ENCODE results near the gene IGFBP7.

IGFBP7 gene

GRCh38 chr4:57156242-57156990, 46.2 kb upstream of the IGFBP7 start:
- Histone ChIP-seq H3K4me3 (ENCODE audit: low read length) (no peak overlapping the region), H4K8ac (ENCODE audit: low read depth, low read length) (no peak overlapping the region), H3K56ac (ENCODE audit: low read length) (no peak overlapping the region), H3K79me2 (ENCODE audit: control insufficient read depth, insufficient read depth, low read length) (no peaks in the 10 kb centered on the region), H3K4me2 (ENCODE audit: low read length) (no peak overlapping the region), H2BK5ac (ENCODE audit: low read length) (no peak overlapping the region), H3K79me1 (ENCODE audit: low read length) (no peaks in the 10 kb centered on the region), H2BK120ac (ENCODE audit: low read depth, low read length) (no peak overlapping the region), H3K27ac (ENCODE audit: low read depth, low read length) (no peak overlapping the region), H2AK5ac (ENCODE audit: low read length) (no peak overlapping the region), H3K36me3 (ENCODE audit: control insufficient read depth, insufficient read depth, low read length) (no peaks in the 10 kb centered on the region), H2BK15ac (replicated peaks; ENCODE audit: low read depth) (no peak overlapping the region), H3K23ac (ENCODE audit: low read length) (no peak overlapping the region), H3K9ac (ENCODE audit: low read length) (no peak overlapping the region), H3K4ac (ENCODE audit: low read depth, low read length) (no peak overlapping the region), H3K4me1 (ENCODE audit: control insufficient read depth, low read depth, low read length) (peaks cover 3% of the 10 kb centered on the region), H3K27me3 (ENCODE audit: insufficient read depth, low read length, poor library complexity) (no peaks in the 10 kb centered on the region), H4K5ac (ENCODE audit: low read length) (no peak overlapping the region), H3K18ac (ENCODE audit: low read length) (no peak overlapping the region)
- no CpG with 5 or more reads among the region's 7 CpGs for WGBS (ENCODE audit: extremely low coverage, insufficient coverage, low lambda C conversion rate)
- DNase-seq = peak; percentile 35

- H3K27ac ChIP-seq (ENCODE audit: low read depth, low read length) = no peak overlapping the region
- H2AK5ac ChIP-seq (ENCODE audit: low read length) = no peak overlapping the region
Measured at GRCh38 chr4:57154926-57155325, 44.7 kb upstream of the IGFBP7 start.

GRCh38 chr4:57154191-57154590, 44.0 kb upstream of the IGFBP7 start:
- no CpG with 5 or more reads among the region's 4 CpGs for WGBS (ENCODE audit: extremely low coverage, insufficient coverage, low lambda C conversion rate)
- Histone ChIP-seq H3K23ac (ENCODE audit: low read length) (no peak overlapping the region), H3K27ac (ENCODE audit: low read depth, low read length) (no peak overlapping the region)

More at GRCh38 chr4:57154926-57155325, 44.7 kb upstream of the IGFBP7 start:
- peak overlapping the region; percentile 11 for H3K56ac ChIP-seq (ENCODE audit: low read length)
- H3K79me2 ChIP-seq (ENCODE audit: control insufficient read depth, insufficient read depth, low read length) = no peaks in the 10 kb centered on the region
- no peak overlapping the region for H4K8ac ChIP-seq (ENCODE audit: low read depth, low read length)
- no peaks in the 10 kb centered on the region for H3K79me1 ChIP-seq (ENCODE audit: low read length)
- no peak overlapping the region for H3K4ac ChIP-seq (ENCODE audit: low read depth, low read length)
- no peak overlapping the region for H2BK5ac ChIP-seq (ENCODE audit: low read length)
- no peaks in the 10 kb centered on the region for H3K36me3 ChIP-seq (ENCODE audit: control insufficient read depth, insufficient read depth, low read length)
- H3K18ac ChIP-seq (ENCODE audit: low read length) = no peak overlapping the region
- no peak overlapping the region for H3K23ac ChIP-seq (ENCODE audit: low read length)
- no CpG with 5 or more reads among the region's 3 CpGs for WGBS (ENCODE audit: extremely low coverage, insufficient coverage, low lambda C conversion rate)
- H3K4me3 ChIP-seq (ENCODE audit: low read length) = no peak overlapping the region
- no peak overlapping the region for H2BK15ac ChIP-seq (replicated peaks; ENCODE audit: low read depth)
- no peak overlapping the region for H2BK120ac ChIP-seq (ENCODE audit: low read depth, low read length)
- H4K5ac ChIP-seq (ENCODE audit: low read length) = no peak overlapping the region
- no peak overlapping the region for H3K4me2 ChIP-seq (ENCODE audit: low read length)
- H3K4me1 ChIP-seq (ENCODE audit: control insufficient read depth, low read depth, low read length) = peaks cover 3% of the 10 kb centered on the region
- DNase-seq = peak; percentile 49
- no peaks in the 10 kb centered on the region for H3K27me3 ChIP-seq (ENCODE audit: insufficient read depth, low read length, poor library complexity)
- H3K9ac ChIP-seq (ENCODE audit: low read length) = no peak overlapping the region

GRCh38 chr4:57153207-57153606, 43.0 kb upstream of the IGFBP7 start:
- no peaks in the 10 kb centered on the region for H3K79me2 ChIP-seq (ENCODE audit: control insufficient read depth, insufficient read depth, low read length)

More at GRCh38 chr4:57154191-57154590, 44.0 kb upstream of the IGFBP7 start:
- Histone ChIP-seq H2BK120ac (ENCODE audit: low read depth, low read length) (no peak overlapping the region), H3K79me2 (ENCODE audit: control insufficient read depth, insufficient read depth, low read length) (no peaks in the 10 kb centered on the region), H3K4me1 (ENCODE audit: control insufficient read depth, low read depth, low read length) (peaks cover 3% of the 10 kb centered on the region), H3K4ac (ENCODE audit: low read depth, low read length) (no peak overlapping the region), H3K18ac (ENCODE audit: low read length) (no peak overlapping the region), H2BK5ac (ENCODE audit: low read length) (peak overlapping the region; percentile 35), H2AK5ac (ENCODE audit: low read length) (no peak overlapping the region), H3K27me3 (ENCODE audit: insufficient read depth, low read length, poor library complexity) (no peaks in the 10 kb centered on the region), H3K9ac (ENCODE audit: low read length) (no peak overlapping the region), H3K36me3 (ENCODE audit: control insufficient read depth, insufficient read depth, low read length) (no peaks in the 10 kb centered on the region), H3K4me3 (ENCODE audit: low read length) (no peak overlapping the region), H3K56ac (ENCODE audit: low read length) (peak overlapping the region; percentile 52), H2BK15ac (replicated peaks; ENCODE audit: low read depth) (no peak overlapping the region), H4K8ac (ENCODE audit: low read depth, low read length) (no peak overlapping the region), H3K4me2 (ENCODE audit: low read length) (no peak overlapping the region), H4K5ac (ENCODE audit: low read length) (no peak overlapping the region), H3K79me1 (ENCODE audit: low read length) (no peaks in the 10 kb centered on the region)
- DNase-seq = peak; percentile 56

DNA sequence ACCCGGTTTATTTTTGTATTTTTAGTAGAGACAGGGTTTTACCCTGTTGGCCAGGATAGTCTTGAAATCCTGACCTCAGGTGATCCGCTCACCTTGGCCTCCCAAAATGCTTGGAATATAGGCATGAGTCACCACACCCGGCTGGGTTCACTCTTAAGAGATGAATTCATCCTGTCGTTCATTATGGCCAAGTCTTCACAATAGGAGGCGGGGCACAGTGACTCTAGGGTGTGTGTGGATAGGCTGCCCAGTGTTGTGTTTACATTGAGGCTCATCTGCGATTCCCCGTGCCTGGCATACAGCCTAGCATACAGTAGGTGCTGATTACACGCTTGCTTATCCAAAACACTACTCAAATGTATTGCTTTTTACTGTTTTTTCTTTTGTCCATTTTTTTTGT, 41.3 kb upstream of the IGFBP7 start:
- DNase-seq = peak; percentile 53
- Histone ChIP-seq H4K5ac (ENCODE audit: low read length) (no peak overlapping the region), H3K23ac (ENCODE audit: low read length) (no peak overlapping the region), H2AK5ac (ENCODE audit: low read length) (no peak overlapping the region), H3K4me1 (ENCODE audit: control insufficient read depth, low read depth, low read length) (peaks cover 3% of the 10 kb centered on the region), H3K9ac (ENCODE audit: low read length) (no peak overlapping the region), H3K27ac (ENCODE audit: low read depth, low read length) (no peak overlapping the region), H3K4me2 (ENCODE audit: low read length) (no peak overlapping the region), H2BK15ac (replicated peaks; ENCODE audit: low read depth) (no peak overlapping the region), H3K56ac (ENCODE audit: low read length) (no peak overlapping the region), H3K4ac (ENCODE audit: low read depth, low read length) (no peak overlapping the region), H3K4me3 (ENCODE audit: low read length) (no peak overlapping the region), H3K18ac (ENCODE audit: low read length) (no peak overlapping the region), H4K8ac (ENCODE audit: low read depth, low read length) (no peak overlapping the region), H2BK5ac (ENCODE audit: low read length) (no peak overlapping the region), H3K79me1 (ENCODE audit: low read length) (no peaks in the 10 kb centered on the region), H2BK120ac (ENCODE audit: low read depth, low read length) (no peak overlapping the region), H3K36me3 (ENCODE audit: control insufficient read depth, insufficient read depth, low read length) (no peaks in the 10 kb centered on the region), H3K79me2 (ENCODE audit: control insufficient read depth, insufficient read depth, low read length) (no peaks in the 10 kb centered on the region), H3K27me3 (ENCODE audit: insufficient read depth, low read length, poor library complexity) (no peaks in the 10 kb centered on the region)
- WGBS (ENCODE audit: extremely low coverage, insufficient coverage, low lambda C conversion rate) = no CpG with 5 or more reads among the region's 8 CpGs

More at GRCh38 chr4:57153207-57153606, 43.0 kb upstream of the IGFBP7 start:
- no peak overlapping the region for H3K56ac ChIP-seq (ENCODE audit: low read length)
- peaks cover 3% of the 10 kb centered on the region for H3K4me1 ChIP-seq (ENCODE audit: control insufficient read depth, low read depth, low read length)
- WGBS (ENCODE audit: extremely low coverage, insufficient coverage, low lambda C conversion rate) = no CpG with 5 or more reads among the region's 3 CpGs
- H3K4me3 ChIP-seq (ENCODE audit: low read length) = no peak overlapping the region
- no peak overlapping the region for H3K23ac ChIP-seq (ENCODE audit: low read length)
- no peaks in the 10 kb centered on the region for H3K36me3 ChIP-seq (ENCODE audit: control insufficient read depth, insufficient read depth, low read length)
- no peak overlapping the region for H3K4me2 ChIP-seq (ENCODE audit: low read length)
- no peak overlapping the region for H2BK15ac ChIP-seq (replicated peaks; ENCODE audit: low read depth)
- no peak for DNase-seq
- H3K9ac ChIP-seq (ENCODE audit: low read length) = no peak overlapping the region
- no peak overlapping the region for H4K5ac ChIP-seq (ENCODE audit: low read length)
- H3K27me3 ChIP-seq (ENCODE audit: insufficient read depth, low read length, poor library complexity) = no peaks in the 10 kb centered on the region
- H2AK5ac ChIP-seq (ENCODE audit: low read length) = no peak overlapping the region
- H4K8ac ChIP-seq (ENCODE audit: low read depth, low read length) = no peak overlapping the region
- H3K27ac ChIP-seq (ENCODE audit: low read depth, low read length) = no peak overlapping the region
- no peak overlapping the region for H3K18ac ChIP-seq (ENCODE audit: low read length)
- H3K4ac ChIP-seq (ENCODE audit: low read depth, low read length) = no peak overlapping the region
- H3K79me1 ChIP-seq (ENCODE audit: low read length) = no peaks in the 10 kb centered on the region
- no peak overlapping the region for H2BK120ac ChIP-seq (ENCODE audit: low read depth, low read length)
- H2BK5ac ChIP-seq (ENCODE audit: low read length) = no peak overlapping the region

DNA sequence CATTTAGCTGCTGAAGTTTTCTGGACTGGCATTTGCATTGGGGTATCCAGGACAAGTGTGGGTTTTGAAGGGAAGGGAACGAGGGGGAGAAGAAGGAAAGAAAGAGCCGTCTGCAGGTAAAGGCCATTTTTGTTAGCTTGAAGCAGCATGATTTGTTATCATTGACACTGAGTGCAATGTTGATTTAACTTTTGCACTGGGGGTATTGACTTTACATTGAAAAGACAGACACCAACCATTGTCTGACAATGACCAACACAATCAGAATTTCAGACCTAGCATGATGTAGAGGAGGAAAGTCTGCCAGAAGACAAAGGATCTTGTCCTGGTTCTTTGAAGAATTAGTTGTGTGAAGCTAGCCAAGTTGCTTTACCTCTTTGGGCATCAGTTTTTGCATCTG, 39.6 kb upstream of the IGFBP7 start:
- WGBS (ENCODE audit: extremely low coverage, insufficient coverage, low lambda C conversion rate) = no CpG with 5 or more reads among the region's 2 CpGs
- no peaks in the 10 kb centered on the region for H3K79me2 ChIP-seq (ENCODE audit: control insufficient read depth, insufficient read depth, low read length)
- H3K4me3 ChIP-seq (ENCODE audit: low read length) = no peak overlapping the region
- H3K23ac ChIP-seq (ENCODE audit: low read length) = no peak overlapping the region
- no peak overlapping the region for H2BK5ac ChIP-seq (ENCODE audit: low read length)
- H4K5ac ChIP-seq (ENCODE audit: low read length) = no peak overlapping the region
- peaks cover 3% of the 10 kb centered on the region for H3K4me1 ChIP-seq (ENCODE audit: control insufficient read depth, low read depth, low read length)
- H4K8ac ChIP-seq (ENCODE audit: low read depth, low read length) = no peak overlapping the region
- H3K4me2 ChIP-seq (ENCODE audit: low read length) = no peak overlapping the region
- DNase-seq = no peak
- H2AK5ac ChIP-seq (ENCODE audit: low read length) = no peak overlapping the region
- no peak overlapping the region for H3K27ac ChIP-seq (ENCODE audit: low read depth, low read length)
- no peaks in the 10 kb centered on the region for H3K79me1 ChIP-seq (ENCODE audit: low read length)
- no peak overlapping the region for H3K18ac ChIP-seq (ENCODE audit: low read length)
- no peaks in the 10 kb centered on the region for H3K27me3 ChIP-seq (ENCODE audit: insufficient read depth, low read length, poor library complexity)
- no peak overlapping the region for H3K56ac ChIP-seq (ENCODE audit: low read length)
- no peak overlapping the region for H2BK120ac ChIP-seq (ENCODE audit: low read depth, low read length)
- H3K9ac ChIP-seq (ENCODE audit: low read length) = no peak overlapping the region
- no peaks in the 10 kb centered on the region for H3K36me3 ChIP-seq (ENCODE audit: control insufficient read depth, insufficient read depth, low read length)
- H3K4ac ChIP-seq (ENCODE audit: low read depth, low read length) = no peak overlapping the region
- H2BK15ac ChIP-seq (replicated peaks; ENCODE audit: low read depth) = no peak overlapping the region
